OCI-LY1 (cell line): ENCODE data around the gene SLC24A5.

Experiments
- CTCF ChIP-seq: fragments of 200-600 bp; sonication (generic), shearing (Covaris generic); IDR thresholded peaks from 2 replicates; pipeline ENCODE4 v1.5.1; 2017; ENCODE audit warnings: mild to moderate bottlenecking, antibody characterized with exemption, low read length, moderate library complexity, mixed read lengths
- EZH2 ChIP-seq: fragments of 200-600 bp; sonication (generic), shearing (Covaris generic); IDR thresholded peaks from 2 replicates; pipeline ENCODE4 v1.8.0; 2017; ENCODE audit warnings: borderline replicate concordance, mixed run types, mild to moderate bottlenecking, antibody characterized with exemption, low read length, moderate library complexity, mixed read lengths

GRCh38 chr15:48132874-48133273 lies 12.1 kb downstream of the SLC24A5 start:
- TF ChIP-seq CTCF, result no peak
- no peak for TF ChIP-seq EZH2
